Type B pancreatic cell (in vitro differentiated cells): Measurements from ENCODE around the gene UPP2. TPM values are rescaled to one million over a fixed set of nuclear protein-coding genes. Genes with fewer than 3 reads are reported as not detected.

Source experiments
- DNase-seq: peaks from one replicate; pipeline ENCODE4 v3.0.0; 2021; ENCODE audit warnings: mixed read lengths; ENCODE audit not compliant: unreplicated experiment; ENCODE audit errors: extremely low spot score
- H3K27ac Mint-ChIP-seq: 2 replicates; pipeline ENCODE4 v1.8.0; 2021; ENCODE audit warnings: mild to moderate bottlenecking, mixed read lengths
- H3K27me3 Mint-ChIP-seq: 2 replicates; pipeline ENCODE4 v1.8.0; 2021; ENCODE audit warnings: mixed read lengths
- H3K36me3 Mint-ChIP-seq: 2 replicates; pipeline ENCODE4 v1.8.0; 2021; ENCODE audit warnings: mixed read lengths
- H3K4me1 Mint-ChIP-seq: one replicate; pipeline ENCODE4 v1.8.0; 2021; ENCODE audit warnings: mixed read lengths; ENCODE audit not compliant: unreplicated experiment
- H3K4me3 Mint-ChIP-seq: 2 replicates; pipeline ENCODE4 v1.8.0; 2021; ENCODE audit warnings: mild to moderate bottlenecking, mixed read lengths
- H3K9me3 Mint-ChIP-seq: 2 replicates; pipeline ENCODE4 v1.8.0; 2021; ENCODE audit warnings: mixed read lengths
- CTCF ChIP-seq: fragments of 200-600 bp; sonication (generic); conservative IDR thresholded peaks from 2 replicates; pipeline ENCODE4 v1.5.0; 2021; ENCODE audit warnings: antibody characterized with exemption, mild to moderate bottlenecking
- total RNA-seq: library from RNA; stranded (reverse); gene quantifications from 2 replicates; pipeline ENCODE4 v1.2.1, GENCODE V29; 2021; ENCODE audit warnings: low replicate concordance

UPP2 gene
- total RNA-seq, 1 donor from 2014 or later, result not detected

GRCh38 chr2:158153270-158154015 lies 51.8 kb downstream of the UPP2 start:
- TF ChIP-seq CTCF, result no peak
- H3K9me3 Mint-ChIP-seq, result no peaks in the 10 kb centered on the region
- no peaks in the 10 kb centered on the region for H3K4me1 Mint-ChIP-seq
- H3K4me3 Mint-ChIP-seq, result no peak overlapping the region
- no peak for DNase-seq
- no peak overlapping the region for H3K27ac Mint-ChIP-seq
- H3K36me3 Mint-ChIP-seq, result no peaks in the 10 kb centered on the region
- no peaks in the 10 kb centered on the region for H3K27me3 Mint-ChIP-seq

- no peaks in the 10 kb centered on the region for H3K9me3 Mint-ChIP-seq
- no peaks in the 10 kb centered on the region for H3K4me1 Mint-ChIP-seq
- no peak overlapping the region for H3K27ac Mint-ChIP-seq
- no peaks in the 10 kb centered on the region for H3K36me3 Mint-ChIP-seq
- TF ChIP-seq CTCF, result no peak
- no peaks in the 10 kb centered on the region for H3K27me3 Mint-ChIP-seq
- no peak overlapping the region for H3K4me3 Mint-ChIP-seq
- no peak for DNase-seq
These were observed 52.9 kb downstream of the UPP2 start for GRCh38 chr2:158154596-158154995.

GRCh38 chr2:158172719-158173118 lies 71.0 kb downstream of the UPP2 start:
- Mint-ChIP-seq H3K27me3 (no peaks in the 10 kb centered on the region), H3K9me3 (no peaks in the 10 kb centered on the region), H3K4me3 (no peak overlapping the region), H3K4me1 (no peaks in the 10 kb centered on the region), H3K27ac (no peak overlapping the region), H3K36me3 (no peaks in the 10 kb centered on the region)
- TF ChIP-seq CTCF, result no peak
- DNase-seq, result no peak

GRCh38 chr2:158174495-158174894 lies 72.8 kb downstream of the UPP2 start:
- no peak overlapping the region for H3K4me3 Mint-ChIP-seq
- no peak overlapping the region for H3K27ac Mint-ChIP-seq
- no peaks in the 10 kb centered on the region for H3K9me3 Mint-ChIP-seq
- no peak for TF ChIP-seq CTCF
- H3K36me3 Mint-ChIP-seq, result no peaks in the 10 kb centered on the region
- H3K4me1 Mint-ChIP-seq, result peaks cover 9% of the 10 kb centered on the region
- DNase-seq, result no peak
- no peaks in the 10 kb centered on the region for H3K27me3 Mint-ChIP-seq

- Mint-ChIP-seq H3K4me1 (peaks cover 9% of the 10 kb centered on the region), H3K27me3 (no peaks in the 10 kb centered on the region), H3K9me3 (no peaks in the 10 kb centered on the region), H3K27ac (no peak overlapping the region), H3K4me3 (no peak overlapping the region), H3K36me3 (no peaks in the 10 kb centered on the region)
- DNase-seq, result no peak
- TF ChIP-seq CTCF, result no peak
These were observed 73.3 kb downstream of the UPP2 start for GRCh38 chr2:158174956-158175355.

GRCh38 chr2:158178646-158179045 lies 77.0 kb downstream of the UPP2 start:
- no peak for DNase-seq
- H3K36me3 Mint-ChIP-seq, result peaks cover 6% of the 10 kb centered on the region
- H3K27ac Mint-ChIP-seq, result no peak overlapping the region
- no peaks in the 10 kb centered on the region for H3K27me3 Mint-ChIP-seq
- H3K4me3 Mint-ChIP-seq, result no peak overlapping the region
- H3K9me3 Mint-ChIP-seq, result no peaks in the 10 kb centered on the region
- H3K4me1 Mint-ChIP-seq, result peaks cover 19% of the 10 kb centered on the region
- no peak for TF ChIP-seq CTCF
